NOMO-1 treated with dmso at 0.1 percent for 144 hours (cell line): Measurements from ENCODE around the gene MAPK8.

ENCODE experiments used
- DNase-seq: peaks from one replicate; lab custom pipeline; 2025; ENCODE audit not compliant: unreplicated experiment; lab: John Stamatoyannopoulos, UW

MAPK8 gene

DNA sequence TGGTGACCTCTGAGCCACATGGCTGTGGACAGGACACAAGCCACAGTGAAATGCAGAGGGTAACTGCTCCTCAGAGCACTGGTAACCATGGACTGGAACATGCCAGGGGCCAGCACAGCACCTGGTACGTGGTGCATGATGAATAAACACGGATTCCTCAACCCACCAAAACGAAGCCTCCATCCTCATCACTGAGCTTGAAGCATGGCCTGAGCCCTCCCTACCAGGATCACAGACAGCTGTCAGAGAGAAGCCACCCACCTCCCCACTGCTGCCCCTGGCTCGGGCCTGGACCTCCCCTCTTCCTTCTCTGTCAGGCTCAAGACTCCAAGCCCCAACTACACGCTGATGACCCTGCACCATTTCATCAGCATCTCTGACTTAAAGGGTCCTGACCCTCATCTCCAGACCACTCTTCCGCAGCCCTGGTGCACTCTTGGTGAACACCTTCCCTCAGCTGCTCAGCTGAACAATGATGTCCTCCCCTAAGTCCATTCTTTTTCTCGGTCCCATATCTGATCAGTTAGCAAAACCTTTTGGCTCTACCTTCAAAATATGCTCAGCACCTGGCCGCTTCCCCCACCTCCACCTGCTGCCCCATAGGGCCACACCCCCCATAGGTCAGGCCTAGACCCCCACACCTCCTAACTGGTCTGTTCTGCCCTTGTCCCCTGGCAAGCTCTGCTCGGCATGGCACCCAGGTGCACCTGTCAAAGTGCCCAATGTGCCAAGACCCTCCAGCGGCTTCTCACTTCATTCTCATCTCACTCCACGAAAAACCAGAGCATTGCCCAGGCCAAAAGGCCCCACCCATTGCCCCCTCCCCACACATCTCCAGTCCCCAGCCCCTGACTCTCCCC, 141.1 kb downstream of the MAPK8 start:
- DNase-seq: no peak

DNA sequence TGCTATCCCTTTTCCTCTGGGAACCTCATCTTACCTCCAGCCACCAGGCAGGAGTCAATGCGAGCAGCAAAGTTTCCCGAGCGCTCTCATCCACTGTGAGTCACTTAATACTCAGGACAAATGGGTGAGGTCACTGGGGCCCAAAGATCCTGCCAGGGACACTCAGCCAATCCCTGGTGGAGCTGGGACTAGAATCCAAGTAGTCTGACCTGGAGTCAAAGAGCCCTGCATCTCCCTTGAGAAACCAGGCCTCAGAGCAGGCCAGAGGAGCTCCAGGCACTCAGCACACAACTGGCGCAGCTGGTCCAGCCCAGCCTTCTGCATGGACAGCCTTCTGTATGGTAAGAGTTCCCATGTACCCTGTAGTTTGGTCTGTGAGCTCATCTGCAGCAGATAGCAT, 142.3 kb downstream of the MAPK8 start:
- no peak for DNase-seq

DNA sequence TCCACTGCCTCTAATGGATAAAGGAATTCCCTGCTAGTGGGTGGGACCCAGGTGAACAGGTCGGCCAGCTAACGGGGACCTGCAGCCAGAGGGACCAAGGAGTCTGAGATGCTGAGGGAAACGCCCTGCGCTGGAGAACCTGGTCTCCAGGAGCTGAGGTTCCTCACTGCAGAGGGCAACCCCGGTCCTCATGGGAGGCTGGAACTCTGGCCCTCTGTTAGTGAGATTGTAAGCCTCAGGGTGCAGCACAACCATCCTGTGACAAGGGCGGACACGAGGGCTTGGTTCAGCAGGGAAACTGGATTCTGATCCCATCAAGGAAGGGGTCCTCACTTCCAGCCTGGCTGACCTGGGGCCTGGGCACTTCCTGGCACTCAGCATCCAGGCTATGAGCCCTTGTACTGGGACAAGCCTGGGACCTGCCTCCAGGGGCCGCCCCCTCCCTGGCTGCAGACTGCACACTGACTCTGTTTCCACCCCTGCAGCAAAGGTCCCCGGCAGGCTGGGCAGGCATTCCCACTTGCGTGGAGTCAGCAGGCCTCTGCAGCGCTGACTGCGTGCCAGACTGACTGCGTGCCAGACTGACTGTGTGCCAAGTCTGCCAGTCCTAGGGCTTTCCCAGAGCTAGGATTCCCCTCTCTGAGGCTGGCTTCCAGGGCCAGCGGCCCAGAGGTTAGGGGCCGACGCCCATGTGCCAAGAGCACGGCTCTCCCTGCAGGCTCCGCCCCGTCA, 143.2 kb downstream of the MAPK8 start:
- DNase-seq: no peak

DNA sequence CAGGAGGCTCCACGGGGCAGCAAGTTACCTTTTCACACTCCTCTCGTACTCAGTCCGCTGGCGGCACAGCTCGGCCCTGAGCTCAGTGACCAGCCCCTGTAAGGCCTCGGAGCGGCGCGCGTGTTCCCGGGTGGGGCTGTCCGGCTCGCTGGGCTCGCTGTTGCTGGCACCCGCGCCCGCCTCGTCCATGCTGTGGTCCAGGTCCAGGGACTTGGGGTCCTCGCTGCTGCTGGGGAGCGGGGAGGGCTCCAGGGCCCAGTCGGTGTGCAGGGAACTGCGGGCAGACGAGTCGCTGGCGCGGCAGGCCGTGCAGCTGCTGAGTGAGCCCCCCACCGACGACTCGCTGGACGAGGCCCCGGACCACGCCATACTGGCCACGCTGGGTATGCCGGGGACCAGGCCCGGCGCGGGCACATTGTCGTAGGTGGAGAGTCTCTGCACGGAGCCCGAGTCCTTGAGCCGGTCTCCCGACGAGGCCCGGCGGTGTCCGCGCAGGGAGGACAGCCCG, 143.8 kb downstream of the MAPK8 start:
- no peak for DNase-seq

DNA sequence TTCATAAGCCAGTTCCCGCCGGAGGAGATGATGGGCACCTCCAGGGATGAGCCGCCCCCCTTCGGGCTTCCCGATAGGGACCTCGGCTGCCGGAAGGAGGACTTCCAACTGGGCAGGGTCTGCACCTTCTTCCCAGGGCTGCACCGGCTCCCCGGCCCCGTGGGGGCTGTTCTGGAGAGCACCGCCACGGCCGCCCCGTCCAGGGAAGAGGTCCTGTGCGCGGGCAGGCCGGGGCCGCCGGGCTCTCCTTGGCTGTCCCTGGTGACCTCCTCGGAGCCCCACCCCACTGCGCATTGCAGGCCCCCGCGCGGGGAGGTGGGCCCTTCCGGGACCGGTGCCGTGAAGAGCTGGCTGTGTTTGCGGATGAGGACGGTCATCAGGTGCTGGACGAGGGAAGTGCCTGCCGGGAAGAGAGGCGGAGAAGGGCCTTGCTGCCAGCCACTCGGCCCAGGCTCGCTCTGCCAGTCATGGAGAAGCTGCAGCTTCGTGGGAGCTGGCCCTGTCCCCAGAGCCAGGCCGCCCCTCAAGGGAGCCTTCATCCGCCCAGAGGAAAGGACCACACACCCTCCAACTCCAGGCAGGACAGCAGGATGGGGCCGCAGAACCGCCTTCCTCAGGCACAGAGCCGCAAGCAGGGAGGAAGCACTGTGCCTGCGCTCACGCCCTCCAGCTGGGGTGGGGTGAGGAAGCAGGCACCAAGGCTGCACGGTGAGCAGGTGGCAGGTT, 144.4 kb downstream of the MAPK8 start:
- no peak for DNase-seq

DNA sequence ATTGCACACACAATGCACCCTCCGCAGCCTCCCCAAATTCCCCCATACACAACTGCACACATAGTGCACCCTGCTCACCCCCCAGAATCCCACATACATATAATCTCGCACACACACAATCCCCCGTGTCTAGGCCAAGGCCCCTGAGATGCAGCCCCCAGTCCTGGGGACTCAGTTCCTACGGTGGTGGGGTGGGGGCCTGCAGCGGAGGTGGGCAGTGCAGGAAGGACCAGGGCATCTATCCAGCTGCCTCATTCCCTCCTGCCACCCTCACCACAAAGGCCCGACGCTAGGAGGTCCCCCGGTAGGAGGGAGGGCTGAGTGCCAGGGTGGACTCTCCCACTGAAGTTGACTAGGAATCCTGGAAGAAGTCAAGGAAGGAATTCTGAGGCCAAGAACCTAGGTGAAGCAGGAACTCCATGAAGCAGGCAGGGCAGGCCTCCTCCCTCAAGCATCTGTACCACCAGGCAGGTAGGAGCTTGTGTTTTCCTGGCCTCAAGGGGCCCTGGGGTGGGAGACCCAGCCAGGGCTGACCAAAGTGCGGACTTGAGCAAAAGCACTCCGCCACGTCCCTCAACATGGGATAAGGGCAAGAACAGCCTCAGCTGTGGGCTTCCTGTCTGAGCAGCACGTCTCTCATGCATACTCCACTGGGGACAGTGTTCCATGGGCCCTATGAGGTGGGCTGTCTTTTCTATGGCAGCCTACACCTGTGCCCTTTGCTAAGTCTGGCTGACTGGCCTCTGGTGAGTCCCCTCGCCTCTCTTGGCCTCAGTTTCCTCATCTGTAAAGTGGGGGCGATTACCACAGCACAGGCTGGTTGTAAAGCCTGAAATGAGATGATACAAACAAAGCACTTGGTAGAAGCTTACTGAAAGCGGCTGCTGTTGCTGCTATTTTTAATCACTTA, 145.7 kb downstream of the MAPK8 start:
- DNase-seq: no peak

DNA sequence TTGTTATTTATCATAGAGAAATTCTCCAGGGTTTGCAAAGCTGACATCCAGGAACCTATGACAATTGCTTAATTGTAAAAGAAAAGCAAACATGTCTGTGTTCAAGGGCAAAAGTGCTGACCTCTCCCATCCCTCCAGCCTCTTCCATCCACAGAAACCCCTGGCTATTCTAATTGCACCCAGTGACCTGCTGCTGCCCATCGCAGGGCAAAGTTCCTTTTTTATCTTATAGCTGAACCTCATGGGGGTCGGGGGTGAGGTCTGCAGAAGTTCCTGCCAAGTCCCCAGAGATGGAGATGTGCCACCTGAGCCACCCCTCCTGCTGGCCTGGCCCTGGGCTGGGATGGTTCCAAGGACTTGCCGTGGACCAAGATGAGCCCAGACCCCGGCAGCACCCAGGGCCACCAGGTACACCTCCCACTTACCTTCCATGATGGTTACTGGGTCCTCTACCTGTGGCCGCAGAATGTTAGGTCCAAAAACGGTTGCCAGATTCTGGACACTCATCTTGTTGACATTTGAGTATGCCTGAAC, 146.5 kb downstream of the MAPK8 start:
- DNase-seq: no peak

DNA sequence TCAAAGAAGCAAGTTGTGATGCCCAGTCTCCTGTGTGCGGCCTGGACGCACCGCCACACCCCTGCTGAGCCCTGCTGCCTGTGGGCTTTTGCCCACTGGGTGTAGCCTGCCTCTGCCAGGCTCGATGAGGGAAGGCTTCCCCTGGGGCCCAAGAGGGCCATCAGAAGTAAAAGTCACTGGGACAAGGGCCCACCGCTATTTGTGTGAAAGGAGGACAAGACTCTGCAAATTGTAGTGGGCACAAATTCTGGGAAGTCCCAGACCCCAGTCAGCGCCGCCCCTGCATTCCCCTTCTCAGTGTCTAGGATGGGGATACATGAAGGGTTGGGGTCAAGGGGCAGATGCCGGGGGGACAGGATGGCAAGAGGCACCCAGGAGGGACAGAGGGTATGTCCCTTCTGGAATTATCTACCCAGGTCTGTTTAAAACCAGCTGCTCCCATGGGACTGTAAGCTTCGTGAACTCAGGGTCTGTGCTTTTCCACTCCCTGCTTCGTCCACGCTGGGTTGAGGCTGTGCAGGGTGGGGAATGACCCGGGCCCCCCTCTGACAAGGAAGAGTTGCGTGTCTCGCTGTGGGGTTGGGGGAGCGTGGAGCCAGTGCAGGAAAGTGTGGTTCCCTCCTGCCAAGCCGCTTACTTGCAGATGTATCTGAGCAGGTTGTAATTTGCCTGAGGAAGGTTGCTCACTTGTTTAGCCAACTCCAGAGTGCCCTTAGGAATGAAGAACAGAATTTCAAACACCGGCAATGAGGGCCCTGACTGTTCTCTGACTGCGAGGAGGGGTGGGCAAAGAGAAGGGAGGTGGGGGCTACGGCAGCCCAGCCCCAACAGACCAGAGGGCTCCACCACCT, 147.2 kb downstream of the MAPK8 start:
- no peak for DNase-seq

DNA sequence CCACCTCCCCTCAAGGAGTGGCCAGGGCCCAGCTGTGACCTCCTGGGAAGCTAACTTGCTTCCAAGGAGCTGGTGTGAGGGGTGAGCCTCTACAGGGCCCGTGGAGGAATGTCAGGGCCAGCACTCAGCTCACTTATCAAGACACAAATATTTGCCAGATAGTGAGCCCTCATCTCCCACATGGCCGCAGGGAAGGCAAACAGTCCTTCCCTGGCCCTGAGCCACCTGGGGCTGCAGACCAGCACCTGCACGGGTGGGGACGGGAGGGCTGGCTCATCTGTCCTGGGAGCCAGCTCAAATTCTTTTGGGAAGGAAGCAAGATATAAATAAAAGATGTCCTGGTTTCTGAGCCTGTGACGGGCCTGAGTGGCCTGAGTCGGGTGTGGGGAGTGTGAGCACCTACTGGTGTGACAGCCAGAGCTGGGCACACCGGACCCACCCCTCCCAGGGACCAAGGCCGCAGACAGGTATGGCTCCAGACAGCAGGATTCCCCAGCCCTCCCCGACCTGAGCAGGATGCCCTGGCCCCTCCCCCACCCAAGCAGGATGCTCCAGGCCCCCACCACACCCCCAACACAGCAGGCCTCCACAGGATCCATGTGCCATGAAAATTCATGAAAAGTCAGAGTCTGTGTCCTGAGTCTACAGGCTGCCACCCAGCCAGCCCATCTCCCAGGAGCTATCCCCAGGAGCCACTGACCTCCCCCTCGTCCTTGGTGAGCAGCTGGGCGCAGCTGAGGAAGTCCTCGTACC, 148.0 kb downstream of the MAPK8 start:
- DNase-seq: no peak

DNA sequence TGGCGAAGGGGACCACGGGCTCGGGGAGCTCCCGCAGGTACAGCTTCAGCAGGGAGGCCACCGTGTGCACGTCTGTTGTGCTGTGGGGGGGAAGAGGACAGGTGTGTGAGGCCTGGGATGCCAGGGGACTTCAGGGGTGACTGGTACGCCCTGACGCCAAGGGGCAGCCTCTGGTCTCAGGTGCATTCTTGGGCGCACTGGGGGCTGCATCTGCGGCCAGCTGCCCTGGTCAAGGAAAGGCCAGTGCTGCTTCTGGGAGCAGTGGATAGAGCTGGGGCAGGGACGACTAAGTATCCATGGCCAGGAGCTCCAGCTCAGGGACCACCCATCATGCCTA, 148.5 kb downstream of the MAPK8 start:
- DNase-seq: no peak

DNA sequence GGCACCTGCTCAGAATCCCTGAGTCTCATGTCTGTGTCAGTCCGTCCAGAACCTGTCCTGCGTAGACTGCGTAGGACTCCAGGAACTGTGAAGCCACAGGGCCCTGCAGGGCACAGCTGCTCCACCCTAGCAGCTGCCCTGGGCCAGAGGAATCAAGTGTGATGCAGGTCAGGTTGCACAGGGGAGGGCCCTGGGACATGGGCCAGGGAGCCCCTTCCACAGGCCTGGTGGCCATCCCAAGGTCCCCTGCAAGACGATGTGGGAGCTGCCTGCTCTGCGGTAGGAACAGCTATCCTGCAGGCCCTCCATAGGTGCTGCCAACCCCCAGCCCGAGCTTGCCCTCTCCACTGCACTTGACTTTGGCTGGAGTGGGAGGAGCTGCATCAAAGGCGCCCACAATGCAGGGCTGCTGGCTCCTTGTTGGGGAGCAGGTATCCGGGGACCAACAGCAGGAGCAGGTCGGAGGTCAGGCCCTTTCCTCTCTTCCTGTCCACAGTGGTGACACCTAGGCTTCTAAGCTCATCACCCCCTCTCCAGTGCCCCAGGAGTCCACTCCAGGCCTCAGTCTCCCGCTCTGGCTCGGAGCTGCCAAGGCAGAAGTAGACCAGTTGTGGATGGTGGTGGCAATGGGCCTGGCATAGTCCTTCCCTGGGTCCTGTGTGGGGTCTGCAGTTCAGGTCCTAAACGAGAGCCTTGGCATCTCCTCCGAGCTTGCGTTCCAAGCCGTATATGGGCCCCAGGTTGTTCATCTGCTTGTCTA, 149.1 kb downstream of the MAPK8 start:
- no peak for DNase-seq

DNA sequence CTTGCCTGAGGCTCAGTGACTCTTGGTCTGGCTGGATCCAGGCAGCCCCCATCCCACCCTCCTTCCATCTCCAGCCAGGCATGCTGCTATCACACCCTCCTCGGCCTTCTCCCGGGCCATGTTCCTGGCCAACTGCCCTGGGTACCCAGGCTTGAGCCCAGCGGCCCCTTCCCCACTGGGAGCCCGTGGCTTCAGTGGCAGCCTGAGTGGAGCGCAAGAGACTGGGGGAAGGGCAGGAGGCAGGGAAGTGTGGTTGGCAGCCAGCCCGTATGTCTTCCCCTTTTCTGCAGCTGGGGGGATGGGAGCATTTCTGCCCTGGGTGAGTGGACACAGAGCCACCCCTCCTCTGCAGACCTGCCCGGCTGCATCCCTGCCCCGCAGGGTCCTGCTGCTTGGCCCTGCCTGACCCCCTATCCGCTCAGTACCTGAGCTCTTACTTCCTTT, 149.9 kb downstream of the MAPK8 start:
- DNase-seq: peak; percentile 86

DNA sequence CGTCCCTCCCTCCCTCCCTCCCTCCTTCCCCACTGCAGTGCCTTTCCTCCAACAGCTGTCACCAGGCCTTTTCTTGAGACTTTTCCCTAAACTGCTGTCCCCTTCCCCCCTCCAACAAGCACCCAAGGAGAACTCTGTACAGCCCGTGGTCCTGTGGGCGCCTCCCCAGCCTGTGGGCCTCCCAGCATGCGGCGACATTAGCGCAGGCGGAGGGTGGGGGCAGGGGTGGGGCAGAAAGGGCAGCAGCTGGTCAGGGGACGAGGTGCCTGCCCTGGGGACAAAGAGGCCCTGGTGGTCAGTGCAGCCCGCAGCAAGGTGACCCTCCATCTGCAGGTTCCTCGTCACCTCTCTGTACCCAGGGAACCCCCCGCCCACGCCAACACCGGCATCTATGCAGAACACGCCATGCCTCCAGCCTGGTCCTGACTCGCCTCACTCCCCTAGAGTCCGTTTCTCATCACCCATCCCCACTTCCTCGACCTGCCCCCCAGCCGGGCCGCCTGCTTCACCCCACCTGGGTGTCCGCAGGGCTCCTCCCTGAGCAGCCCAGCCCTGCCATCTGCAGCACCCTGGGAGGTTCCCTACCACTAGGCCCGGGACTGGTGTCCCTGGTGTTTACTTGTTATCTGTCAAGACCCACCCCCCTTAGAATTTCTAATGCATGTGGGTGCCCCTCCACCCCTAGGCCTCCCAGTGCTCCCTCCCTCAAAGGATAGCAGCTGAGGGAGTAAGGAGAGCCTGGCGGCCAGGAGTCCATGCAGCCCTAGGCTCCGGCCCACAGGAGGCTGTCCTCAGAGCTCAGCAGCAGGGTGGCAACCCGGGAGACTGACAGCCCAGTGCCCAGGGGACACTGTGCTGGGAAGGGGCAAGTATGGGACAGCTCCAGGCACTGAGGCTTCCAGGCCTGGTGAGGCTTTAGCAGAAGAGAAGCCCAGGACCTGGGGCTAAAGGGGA, 150.6 kb downstream of the MAPK8 start:
- DNase-seq: no peak

DNA sequence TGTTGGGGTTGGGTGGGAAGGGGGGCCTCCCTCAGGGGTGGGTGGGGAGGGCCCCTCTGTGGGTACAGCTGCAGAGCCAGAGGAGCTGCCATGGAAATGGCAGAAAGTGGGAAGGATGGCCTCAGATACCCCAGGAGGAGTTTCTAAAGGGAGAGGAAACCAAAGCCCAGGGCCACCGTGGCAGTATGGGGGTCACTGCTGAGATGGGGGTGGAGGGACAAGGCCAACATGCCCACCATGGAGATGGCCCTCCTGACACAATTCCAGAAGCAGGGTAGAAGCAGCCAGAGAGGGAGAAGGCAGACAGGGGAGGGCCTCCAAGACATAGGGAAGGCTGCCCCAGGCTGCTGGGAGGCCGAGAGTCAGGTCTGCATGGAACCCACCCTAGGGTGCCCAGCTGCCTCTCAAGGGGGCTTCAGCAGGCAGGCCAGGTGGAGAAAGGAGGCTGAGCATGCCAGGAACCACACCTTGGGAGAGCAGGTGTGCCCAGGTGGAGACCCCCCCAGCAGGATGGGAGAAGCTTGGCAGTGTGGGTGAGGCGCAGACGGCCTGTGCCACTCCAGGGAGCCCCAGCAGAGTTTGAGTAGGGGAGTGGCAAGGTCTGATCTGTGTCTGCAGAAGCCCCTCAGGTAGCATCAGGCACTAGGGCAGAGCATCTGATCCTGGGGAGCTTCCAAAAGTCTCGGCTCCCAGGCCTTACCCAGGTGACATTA, 151.6 kb downstream of the MAPK8 start:
- no peak for DNase-seq

DNA sequence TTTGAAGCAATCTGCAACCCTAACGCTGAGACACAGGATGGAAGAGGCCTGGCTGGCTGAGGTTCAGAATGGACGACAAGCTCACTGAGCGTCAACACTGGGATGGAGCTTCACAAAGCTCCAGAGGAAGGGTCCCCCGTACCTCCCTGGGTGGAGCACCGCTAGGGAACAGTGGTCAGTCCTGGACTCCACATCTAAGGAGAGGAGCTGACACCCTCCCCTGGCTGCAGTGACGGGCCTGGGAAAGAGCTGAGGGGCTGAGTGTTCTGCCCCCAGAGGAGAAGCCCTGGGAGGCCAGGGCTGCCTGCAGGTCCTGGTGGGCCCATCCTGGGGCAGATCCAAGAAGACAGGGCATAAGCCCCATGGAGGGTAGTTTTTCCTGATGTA, 152.2 kb downstream of the MAPK8 start:
- DNase-seq: no peak
